Measurements from ENCODE around the gene DNAJA3.
"Not testable (repeated sequence)": the region's sequence is repeated elsewhere in the genome, so short reads cannot be mapped to it uniquely, and the experiment has no call there.

Gene DNAJA3

DNA sequence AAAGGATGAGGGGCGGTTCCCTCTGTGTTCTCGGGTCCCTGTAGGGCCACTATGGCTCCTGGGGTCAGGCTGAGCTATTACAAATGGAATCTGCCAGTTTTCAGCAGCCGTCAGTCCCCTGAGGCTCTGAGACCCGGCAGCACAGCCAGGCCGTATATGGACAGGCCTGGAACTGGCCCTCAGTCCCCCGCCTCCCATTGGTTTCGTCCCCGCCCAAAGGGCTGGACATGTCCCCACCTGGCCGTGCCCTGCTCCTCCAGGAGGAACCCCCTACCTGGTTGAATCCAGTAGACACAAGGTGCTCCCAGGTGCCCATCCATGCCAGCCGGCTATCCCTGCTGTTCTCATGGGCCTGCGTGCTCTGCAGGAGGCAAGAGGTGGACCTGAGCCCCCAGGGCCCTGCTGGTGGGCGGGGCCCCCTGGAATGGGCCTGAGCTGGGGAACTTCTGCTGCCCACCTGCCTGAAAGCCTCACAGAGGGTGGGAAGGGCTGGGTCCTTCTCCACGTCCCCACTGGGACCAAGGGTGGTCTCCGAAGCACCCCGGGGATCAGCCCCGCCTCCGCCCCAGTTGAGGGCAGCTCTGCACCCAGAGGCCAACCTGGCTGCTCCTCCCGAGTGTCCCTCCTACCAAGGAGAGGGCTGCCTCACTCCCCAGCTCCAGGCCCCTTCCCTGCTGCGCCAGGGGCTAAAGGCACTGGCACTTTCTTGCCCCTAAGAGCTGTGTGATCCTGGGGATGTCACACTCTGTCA is 37.2 kb upstream of the DNAJA3 start:
- no peak for DNase-seq

DNA sequence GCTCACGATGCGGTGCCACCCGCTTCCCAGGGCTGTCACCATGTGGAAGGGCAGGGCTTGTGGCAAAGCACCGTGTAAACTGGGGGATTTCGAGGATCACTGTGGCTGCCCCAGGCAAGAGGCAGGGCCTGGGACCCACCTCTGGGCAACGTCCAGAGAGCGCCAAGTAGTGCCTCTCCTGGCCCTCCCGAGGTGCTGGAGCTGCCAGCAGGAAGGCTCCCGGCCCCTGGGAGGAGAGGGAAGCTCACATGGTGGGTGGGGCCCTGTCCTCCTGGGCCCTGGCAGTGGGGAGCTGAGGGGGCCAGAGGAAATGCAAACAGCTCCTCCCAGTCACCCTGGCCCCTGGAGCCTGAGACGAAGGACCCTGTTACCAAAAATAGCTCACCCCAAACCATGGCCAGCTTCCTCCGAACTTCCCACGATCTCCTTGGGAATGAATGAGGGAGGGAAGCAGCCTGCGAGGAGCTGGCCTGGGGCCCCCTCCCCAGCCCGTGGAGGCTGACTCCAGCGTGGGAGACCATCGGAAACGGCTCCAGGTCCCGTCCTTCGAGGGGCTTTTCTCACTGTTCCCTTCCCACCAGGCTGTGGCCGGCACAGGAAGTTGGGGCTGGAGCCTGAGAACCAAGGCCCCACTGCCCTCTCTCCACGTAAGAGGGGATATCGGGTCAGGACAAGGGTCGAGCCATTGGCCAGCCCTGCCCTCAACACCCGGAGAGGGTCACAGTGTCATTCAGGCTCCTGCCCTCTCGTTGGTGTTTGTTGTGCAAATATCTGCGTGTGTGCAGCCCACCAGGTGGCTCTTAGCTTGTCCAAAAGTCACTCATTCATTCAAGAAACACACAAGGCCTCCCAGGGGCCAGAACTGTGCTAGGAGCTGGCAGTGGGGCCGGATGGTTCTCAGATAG is 36.4 kb upstream of the DNAJA3 start:
- DNase-seq = no peak

DNA sequence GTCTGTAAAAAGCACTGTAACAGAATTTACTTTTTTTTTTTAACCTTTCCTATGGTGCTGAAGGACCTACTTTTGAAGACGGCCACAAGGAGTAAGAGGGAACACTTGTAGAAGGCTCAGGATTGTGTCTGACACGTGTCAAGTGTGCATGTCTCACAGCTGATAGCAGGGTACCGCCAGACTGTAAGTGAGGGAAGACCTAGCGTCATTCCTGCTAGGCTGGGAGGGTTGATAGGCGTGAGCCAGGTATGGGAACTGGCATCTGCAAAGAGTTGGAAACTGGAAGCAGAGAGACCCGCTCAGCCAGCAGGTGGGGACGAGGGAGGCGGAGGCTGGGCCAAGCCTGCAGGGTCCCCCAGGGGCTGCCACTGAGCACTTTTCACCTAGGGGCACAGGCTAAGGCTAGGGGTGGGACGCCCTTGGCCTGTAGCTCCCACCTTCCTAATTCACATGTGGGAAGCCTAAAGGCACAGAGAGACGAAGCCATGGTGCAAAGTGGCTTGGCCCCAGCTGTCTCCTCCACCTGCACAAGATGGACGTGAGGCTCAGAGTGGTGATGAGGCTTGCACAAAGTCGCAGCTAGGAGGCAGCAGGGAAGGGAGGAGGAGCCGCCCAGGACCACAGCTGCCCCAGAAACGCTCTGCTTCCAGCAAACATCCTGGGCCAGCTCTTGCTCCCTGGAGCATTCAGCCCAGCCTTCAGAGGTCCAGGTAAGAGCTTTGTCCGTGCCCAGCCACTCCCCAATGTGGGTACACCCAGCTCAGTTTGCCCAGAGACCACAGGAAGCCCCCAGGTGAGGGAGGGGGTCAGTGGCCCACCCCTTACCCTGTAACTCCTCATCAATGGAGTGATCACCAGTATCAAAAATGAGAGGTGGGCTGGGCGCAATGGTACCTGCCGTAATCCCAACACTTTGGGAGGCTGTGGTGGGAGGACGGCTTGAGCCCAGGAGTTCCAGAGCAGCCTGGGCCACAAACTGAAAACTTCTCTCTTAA is 35.1 kb upstream of the DNAJA3 start:
- DNase-seq = no peak

DNA sequence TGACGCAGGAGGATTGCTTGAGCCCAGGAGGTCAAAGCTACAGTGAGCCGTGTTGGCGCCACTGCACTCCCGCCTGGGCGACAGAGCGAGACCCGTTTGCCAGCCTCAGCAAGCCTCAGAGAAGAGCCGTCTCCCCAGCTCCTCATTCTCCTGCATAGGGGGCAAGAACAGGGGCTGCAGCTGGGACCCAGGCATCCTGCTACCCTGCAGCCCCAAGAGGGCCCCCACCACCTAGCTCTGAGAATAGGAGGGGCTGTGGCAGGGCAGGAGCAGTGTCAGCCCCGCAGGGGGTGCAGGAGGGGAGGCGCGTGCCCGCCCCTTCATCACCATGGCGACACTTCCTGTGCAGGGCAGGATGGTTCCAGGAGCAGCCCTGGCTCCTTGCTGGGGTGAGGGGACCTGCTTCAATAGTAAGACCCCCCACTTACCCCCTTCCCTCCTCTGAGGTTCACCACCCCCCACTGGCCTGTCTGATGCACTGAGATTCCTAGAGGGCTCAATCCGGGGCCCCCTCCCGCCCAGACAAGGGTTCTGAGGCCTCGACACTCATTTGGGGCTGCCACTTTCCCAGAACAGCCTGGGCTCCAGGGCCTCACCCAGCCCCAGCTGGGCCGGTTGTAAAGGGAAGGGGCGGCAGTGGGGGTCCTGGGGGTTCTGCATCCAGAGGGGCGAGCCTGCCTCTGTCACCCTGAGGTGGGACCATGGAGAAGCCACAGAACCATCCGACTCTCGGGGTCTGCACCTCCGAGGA is 33.9 kb upstream of the DNAJA3 start:
- no peak for DNase-seq

DNA sequence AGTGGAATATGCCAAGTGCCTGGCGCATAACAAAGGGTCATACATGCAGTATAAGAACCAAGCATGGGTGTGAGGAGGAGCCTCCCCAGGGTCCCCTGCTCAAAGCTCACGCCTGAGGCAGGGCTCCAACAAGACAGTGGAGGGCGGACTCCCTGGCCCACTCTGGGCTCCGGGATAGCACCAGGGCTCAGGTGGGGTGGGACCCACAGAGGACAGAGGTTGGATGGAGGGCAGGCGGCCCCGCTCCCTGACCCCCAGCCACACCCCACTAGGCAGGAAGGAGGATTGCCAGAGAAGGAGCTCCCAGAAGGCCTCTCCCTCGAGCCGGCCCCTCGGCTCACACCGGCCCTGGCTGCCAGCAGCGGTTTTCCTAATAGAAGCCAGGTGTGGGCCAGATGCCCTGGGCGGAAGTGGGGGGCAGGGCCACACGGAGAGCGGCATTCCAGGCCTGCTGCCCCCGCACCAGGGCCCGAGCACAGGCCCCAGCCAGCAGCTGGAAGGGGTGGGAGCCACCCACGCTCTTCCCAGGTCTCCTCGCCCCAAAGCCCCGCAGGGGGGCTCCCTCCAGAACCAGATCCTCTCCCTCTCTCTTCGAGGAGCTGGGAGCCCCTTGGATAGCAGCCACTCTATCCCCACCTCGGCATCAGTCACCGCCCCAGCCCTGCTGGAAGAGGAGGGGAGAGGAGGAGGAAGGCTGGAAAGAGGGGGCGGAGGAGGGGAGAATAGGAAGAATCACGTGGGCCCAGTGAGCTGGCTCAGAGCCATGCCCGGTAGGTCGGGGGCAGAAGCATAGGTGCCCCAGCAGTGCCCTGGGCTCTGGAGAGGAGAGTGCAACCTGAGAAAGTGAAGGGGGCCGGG is 33.1 kb upstream of the DNAJA3 start:
- no peak for DNase-seq

DNA sequence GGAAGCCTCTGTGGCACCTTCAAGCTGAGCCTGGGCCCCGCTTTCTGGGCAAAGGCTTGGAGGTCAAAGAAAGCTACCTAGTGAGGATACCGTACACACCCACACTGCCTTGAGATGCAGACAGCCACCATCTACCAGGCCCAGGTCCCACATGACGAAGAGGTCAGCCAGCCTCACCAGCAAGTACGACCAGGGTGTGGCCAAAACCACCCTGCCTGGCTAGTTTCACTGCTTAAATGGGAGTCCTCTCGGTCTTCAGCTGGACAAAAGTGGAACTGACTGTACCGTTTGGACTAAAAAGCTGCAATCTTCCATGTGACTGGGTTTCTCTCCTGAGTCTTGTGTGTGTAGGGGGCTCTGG is 32.4 kb upstream of the DNAJA3 start:
- no peak for DNase-seq

DNA sequence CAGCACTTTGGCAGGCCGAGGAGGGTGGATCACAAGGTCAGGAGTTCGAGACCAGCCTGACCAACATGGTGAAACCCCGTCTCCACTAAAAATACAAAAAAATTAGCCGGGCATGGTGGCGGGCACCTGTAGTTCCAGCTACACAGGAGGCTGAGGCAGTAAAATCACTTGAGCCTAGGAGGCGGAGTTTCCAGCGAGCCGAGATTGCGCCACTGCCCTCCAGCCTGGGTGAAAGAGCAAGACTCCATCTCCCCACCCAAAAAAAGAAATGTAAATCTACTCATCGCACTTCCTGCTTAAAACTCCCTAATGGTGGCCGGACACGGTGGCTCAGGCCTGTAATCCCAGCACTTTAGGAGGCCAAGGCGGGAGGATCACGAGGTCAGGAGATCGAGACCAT is 31.8 kb upstream of the DNAJA3 start:
- DNase-seq = not testable (repeated sequence)

DNA sequence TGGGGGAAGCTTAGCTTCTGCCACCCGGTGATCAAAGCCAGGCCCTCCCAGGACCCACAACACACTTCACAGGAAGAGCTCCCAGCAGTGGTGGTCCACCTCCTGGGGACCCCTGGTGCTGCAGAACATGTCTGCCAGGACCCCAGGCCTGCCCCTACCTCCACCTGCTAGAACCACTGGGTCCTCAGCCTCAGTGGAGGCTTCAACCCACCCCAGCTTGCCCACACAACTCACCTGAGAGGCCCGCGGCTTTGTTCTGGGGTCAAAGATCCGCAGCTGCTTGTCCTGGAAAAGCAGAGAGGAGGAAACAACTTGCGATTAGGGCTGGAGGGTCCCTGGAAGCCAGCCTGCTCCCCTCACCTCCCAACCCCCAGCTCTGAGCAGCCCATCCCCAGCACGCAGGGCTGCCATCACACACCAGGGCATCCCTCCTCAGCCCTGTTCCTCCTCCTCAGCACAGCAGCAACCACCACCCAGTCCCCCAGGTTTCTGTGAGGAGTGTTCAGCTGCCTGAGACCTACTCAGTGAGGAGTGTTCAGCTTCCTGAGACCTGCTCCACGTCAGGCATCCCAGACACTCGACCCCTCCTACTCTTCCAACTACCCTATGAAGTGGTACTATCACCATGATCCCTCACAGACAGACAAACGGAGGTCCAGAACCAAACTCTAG is 30.5 kb upstream of the DNAJA3 start:
- no peak for DNase-seq

DNA sequence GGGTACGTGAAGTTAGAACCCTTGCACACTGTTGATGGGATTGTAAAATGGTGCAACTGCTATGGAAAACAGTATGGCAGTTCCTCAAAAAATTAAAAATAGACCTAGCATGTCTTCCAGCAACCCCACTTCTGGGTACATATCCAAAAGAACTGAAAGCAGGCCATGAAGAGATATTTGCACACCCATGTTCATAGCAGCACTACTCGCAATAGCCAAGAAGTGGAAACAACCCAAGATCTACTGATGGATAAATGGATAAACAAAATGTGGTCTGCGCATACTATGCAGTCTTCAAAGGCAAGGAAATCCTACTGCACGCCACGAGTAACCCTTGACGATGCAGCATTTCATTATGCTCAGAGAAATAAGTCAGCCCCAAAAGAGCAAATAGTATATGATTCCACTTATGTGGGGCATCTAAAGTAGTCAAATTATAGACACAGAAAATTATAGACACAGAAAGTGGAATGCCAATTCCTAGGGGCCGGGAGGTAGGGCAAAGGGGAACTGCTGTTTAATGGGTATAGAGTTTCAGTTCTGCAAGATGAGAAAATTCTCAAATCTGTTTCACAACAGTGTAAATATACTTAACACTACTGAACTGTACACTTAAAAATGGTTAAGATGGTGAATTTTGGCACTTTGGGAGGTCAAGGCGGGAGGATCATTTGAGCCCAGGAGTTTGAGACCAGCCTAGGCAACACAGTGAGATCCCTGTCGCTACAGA is 26.5 kb upstream of the DNAJA3 start:
- DNase-seq = no peak

DNA sequence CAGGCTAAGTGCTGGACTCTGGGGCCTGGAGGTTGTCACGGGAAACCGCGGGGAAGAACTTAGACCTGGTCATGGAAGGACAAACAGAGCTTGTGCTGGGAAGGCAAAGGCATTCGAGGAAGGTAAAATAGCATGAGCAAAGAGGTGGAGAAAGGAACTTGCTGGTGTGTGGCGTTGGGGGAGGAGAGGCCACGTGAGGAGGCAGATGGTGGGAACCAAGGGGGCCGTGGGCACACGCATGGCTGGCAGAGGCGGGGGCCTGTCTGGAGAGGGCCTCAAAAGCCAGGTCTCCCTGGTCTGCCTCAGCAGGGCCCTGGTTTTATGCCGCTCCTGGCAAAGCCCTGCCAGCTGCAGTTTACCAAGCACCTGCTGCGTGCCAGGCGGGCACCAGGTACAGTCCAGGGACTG is 24.6 kb upstream of the DNAJA3 start:
- no peak for DNase-seq

DNA sequence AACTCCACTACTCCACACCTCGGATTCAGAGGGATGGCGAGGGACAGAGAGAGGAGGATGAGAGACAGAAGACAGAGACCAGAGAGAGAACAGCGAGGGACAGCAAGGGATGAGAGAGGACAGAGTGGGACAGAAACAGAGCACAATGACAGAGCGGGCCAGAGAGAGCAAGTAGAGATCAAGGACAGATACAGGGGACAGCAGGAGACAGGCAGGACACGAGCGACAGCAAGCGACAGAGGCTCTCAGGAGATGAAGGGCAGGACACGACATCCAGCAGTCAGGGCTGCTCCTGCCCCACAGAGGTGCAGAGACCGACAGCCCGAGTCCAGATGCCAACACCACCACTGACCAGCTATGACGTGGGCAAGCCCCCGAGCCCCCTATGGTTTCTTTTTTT is 24.2 kb upstream of the DNAJA3 start:
- no peak for DNase-seq

DNA sequence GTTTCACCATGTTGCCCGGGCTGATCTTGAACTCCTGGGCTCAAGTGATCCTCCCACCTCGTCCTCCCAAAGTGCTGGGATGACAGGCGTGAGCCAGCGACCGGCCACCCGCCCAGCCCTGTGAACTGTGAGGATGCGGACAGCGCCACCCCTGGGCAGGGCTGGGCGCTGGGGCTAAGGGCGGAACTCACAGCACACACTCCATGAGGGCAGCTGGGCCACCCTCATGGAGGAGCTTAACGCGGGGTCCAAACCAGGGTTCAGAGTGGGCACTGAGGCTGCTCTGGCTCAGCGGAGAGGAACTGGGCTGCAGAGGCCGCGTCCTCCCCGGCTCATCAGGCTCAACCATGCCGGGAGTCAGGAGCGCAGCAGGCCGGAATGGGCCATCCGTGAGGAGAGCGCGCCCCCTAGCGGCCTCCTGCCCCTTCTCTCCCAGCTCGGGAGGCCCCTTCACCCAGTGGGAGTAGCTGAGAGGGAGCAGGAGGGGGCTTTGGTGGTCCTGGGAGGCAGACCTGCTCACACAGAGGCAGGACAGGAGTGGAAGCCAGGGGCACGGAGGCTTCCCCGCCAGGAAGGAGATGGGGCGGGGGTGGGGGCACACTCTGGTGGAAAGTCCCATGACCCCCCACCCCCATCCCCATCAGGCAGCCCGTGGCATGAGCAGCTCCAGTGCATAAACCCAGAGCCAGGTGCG is 23.1 kb upstream of the DNAJA3 start:
- DNase-seq = peak; percentile 63

DNA sequence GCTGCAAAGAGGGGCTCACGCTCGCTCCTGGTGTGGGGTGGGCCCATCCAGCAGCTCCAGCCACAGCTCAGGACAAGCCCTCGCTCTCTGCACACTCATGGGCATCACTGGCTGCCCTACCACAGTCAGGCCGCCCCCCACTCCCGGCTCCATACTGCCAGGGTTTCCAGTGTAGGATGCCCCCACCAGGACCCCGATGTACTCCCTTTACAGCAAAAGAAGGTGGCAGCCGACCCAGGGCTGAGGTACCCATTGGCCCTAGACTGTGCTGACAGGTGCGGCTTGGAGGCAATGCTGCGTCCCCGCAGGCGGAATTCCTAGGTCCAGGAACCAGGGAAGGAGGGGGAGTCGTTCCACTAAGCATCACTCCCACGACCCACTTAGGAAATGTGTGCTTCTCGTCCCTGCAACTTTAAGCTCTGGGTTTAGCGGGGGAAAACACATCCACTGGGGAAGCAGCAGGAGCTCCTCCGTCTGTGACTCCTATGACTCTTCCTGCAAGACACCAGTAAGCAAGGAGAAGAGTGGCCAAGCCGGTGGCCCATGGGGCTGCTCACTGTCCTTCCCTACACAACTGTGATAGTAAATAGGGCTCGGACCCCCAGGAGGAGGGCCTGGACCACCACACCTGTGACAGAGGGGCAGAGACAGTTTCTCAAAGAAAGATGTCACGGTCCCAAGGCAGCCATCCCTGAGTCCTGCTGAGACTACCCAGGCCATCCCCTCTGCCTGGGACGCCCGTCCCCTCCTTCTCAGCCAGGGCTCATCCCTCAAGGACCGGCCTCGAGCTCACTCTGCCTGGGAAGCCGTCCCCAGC is 22.3 kb upstream of the DNAJA3 start:
- no peak for DNase-seq

DNA sequence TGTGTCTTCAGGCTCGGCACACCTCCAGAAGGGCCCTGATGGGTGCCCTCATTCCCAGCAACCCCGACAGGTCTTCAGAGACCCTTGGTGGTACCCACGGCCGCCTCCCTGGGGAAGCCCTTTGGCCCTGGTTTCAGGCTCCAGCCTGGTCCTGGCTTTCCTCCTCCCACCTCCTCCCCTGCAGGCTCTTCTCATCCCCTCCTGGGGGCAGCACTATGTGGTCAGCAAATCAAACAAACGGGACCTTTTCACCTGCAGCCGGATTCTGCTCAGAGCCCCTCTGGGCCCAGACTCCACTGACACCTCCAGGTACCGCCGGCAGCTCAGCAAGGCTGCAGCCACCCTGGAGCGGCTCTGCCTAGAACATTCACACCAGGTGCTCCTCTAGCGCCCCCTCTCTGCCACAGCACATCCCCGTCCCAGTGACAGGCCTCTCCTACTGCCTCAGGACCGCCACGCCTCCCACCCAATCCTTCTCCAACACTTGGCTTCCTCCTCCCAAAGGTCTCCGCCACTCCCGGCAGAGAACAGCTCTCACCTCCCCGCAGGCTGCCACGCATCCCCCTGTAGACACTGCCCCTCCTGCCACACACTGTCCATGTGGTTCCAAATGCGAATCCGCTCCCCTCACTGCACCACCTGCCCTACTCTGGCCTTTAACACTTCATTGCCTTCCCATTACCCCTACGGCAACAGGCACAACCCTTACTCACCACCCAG is 21.3 kb upstream of the DNAJA3 start:
- DNase-seq = peak; percentile 55

DNA sequence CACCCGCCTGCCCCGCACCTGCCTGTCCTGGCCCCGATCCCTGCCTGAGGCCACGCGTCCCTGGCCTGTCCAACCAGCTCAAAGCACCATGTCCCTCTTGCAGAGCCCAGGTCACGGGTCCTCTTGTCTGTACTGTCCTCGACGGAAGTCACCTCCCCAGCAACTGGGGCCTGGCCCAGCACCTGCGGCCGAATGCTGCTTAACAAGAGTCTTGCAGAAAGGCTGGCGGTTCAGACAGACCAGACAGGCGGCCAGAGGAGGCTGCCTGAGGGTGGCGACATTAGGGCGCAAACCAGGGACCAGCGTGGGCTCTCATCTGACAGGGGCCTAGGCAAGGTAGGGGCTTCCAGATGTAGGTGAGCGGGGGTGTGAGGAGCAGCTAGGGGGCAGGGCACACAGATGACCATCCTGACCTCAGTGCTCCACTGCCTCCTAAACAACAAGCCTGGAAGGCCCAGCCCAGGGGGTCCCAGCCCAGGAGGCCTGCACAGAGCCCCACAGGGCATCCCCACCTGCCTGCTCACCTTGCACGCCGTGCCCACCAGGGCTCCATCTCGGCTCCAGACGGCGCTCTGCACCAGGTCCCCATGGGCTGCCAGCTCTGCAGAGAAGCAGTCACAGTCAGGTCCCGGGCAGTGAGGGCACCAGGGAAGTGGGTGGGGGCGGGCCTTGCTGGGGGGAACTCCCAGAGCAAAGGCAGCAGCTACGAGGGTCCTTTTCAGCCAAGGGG is 20.5 kb upstream of the DNAJA3 start:
- no peak for DNase-seq

DNA sequence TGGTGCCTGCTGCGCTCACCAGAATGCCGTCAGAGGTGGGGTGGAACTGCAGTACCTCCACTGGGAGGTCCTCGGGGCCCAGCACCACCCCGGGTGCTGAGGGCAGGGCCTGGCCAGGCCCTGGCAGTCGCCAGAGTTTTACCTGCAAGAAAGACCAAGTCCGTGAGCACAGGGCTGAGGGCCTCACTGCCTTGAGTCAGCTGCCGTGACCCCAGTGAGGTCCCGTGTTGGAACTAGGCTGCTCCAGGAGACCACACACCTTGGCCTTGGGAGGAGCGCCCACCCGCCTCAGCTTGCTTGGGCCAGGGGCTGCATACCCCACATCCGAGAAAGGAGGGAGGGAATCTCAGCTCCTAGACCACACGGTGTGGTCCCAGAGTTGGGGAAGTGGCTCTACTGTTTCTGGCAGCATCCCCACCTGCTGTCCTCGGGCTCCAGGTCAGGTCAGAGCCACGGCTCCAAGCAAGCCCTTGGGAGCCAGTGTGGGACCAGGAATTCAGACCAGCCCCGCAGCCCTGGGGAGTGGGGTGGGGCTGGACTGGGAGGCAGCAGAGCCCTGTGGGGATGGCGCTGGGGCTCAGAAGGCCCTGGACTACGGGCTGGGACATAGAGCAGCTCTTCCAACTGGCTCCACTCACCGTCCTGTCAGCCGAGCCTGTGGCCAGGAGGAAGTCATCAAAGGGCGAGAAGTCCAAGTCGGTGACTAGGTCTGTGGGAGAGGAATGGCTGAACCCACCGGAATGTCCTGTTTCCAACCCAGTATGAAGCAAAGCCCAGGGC is 17.9 kb upstream of the DNAJA3 start:
- no peak for DNase-seq
